ENCODE results near the gene SMYD3. TPM values are rescaled to one million over a fixed set of nuclear protein-coding genes. Genes with fewer than 3 reads are reported as not detected.

The SMYD3 gene
- polyA plus RNA-seq, 2 of the 4 experiments (the other 2 are of a cell fraction), result 18.2 to 35.2 TPM

- CTCF ChIA-PET, result no interaction called here
- FAIRE-seq (no peak), DNase-seq (ENCODE audit: low read depth in 1 of 2, low spot score in 1 of 2) (no peak), ATAC-seq (no peak)
- Histone ChIP-seq H3K4me1 (peaks cover 5% of the 10 kb centered on the region; the same call in 1 of the 3 replicates), H3K27ac (no peak overlapping the region), H3K4me3 (no peak overlapping the region), H3K9me3 (no peaks in the 10 kb centered on the region), H3K4me2 (no peak overlapping the region)
- 74% methylated on average over 5 of the region's 5 CpGs for WGBS (ENCODE audit: missing lambda C conversion rate)
- POLR2A ChIA-PET, result no interaction called here
- TF ChIP-seq RCOR1 (IDR thresholded peaks at IDR 0.05; ENCODE audit: low read depth, low read length) (no peak), E2F6 (IDR thresholded peaks at IDR 0.05; ENCODE audit: borderline replicate concordance, low read depth) (no peak), ESRRA (IDR thresholded peaks at IDR 0.05; ENCODE audit: borderline replicate concordance, low read length) (no peak), ATOH8 (CRISPR knock-in tag; IDR thresholded peaks at IDR 0.05; ENCODE audit: low read depth) (no peak)
These were observed 187.9 kb downstream of the SMYD3 start for GRCh38 chr1:246319083-246319714.

GRCh38 chr1:246318622-246319021 is 188.5 kb downstream of the SMYD3 start:
- Histone ChIP-seq H3K9me3 (no peaks in the 10 kb centered on the region), H3K4me3 (no peak overlapping the region), H3K27ac (no peak overlapping the region), H3K4me2 (no peak overlapping the region), H3K4me1 (peaks cover 5% of the 10 kb centered on the region; the same call in 1 of the 3 replicates)
- ChIA-PET POLR2A (no interaction called here), CTCF (no interaction called here)
- 83% methylated on average over 3 of the region's 3 CpGs for WGBS (ENCODE audit: missing lambda C conversion rate)
- ATAC-seq, result no peak
- TF ChIP-seq CHD4 (IDR thresholded peaks at IDR 0.05; ENCODE audit: borderline replicate concordance), result no peak
- TF ChIP-seq RFX5 (IDR thresholded peaks at IDR 0.05), result no peak
- TF ChIP-seq MAFK (IDR thresholded peaks at IDR 0.05; ENCODE audit: partially characterized antibody), result peak; percentile 41
- no peak for TF ChIP-seq ZNF302 (CRISPR knock-in tag; IDR thresholded peaks at IDR 0.05)
- DNase-seq (ENCODE audit: low read depth in 1 of 2, low spot score in 1 of 2), result no peak
- no peak for FAIRE-seq

- H3K9me3 ChIP-seq, result no peaks in the 10 kb centered on the region
- no peak overlapping the region for H3K4me2 ChIP-seq
- no peak for FAIRE-seq
- H3K4me1 ChIP-seq, result peaks cover 5% of the 10 kb centered on the region; the same call in 1 of the 3 replicates
- no peak overlapping the region for H3K27ac ChIP-seq
- TF ChIP-seq REST (IDR thresholded peaks at IDR 0.05) (no peak), TFCP2L1 (CRISPR knock-in tag; IDR thresholded peaks at IDR 0.05) (no peak), HDAC2 (IDR thresholded peaks at IDR 0.05) (no peak), USF2 (IDR thresholded peaks at IDR 0.05) (no peak), NR3C1 (IDR thresholded peaks at IDR 0.05) (no peak), POLR2AphosphoS2 (conservative IDR thresholded peaks at IDR 0.05; ENCODE audit: low read length) (no peak), EHMT2 (IDR thresholded peaks at IDR 0.05; ENCODE audit: low read depth) (no peak), ZSCAN20 (CRISPR knock-in tag; IDR thresholded peaks at IDR 0.05) (no peak)
- ATAC-seq, result no peak
- ChIA-PET POLR2A (no interaction called here), CTCF (no interaction called here)
- no peak overlapping the region for H3K4me3 ChIP-seq
- no peak for DNase-seq (ENCODE audit: low read depth in 1 of 2, low spot score in 1 of 2)
These were observed 189.1 kb downstream of the SMYD3 start for GRCh38 chr1:246318036-246318359.
